ENCODE data around the gene PHF13. TPM values are rescaled to one million over a fixed set of nuclear protein-coding genes. Genes with fewer than 3 reads are reported as not detected.

The PHF13 gene
- 10 to 100 TPM in 11 of 12 donors, not detected in 1; 15.1 to 34.6 (median 18.7) TPM for polyA plus RNA-seq (ENCODE audit: insufficient read length in 12 of 12)
- long read RNA-seq, donor 1, transcript PHF13-201 (4 exons, 3,681 nt): major isoform, 5 of 5 reads
- long read RNA-seq, donor 1, partial matches to known transcripts: 0 of 5 reads
- long read RNA-seq, donor 1, other reads (novel, unspliced or antisense): 0 of 5 reads
- long read RNA-seq, donor 2, transcript PHF13-201 (4 exons, 3,681 nt): major isoform, 6 of 16 reads
- long read RNA-seq, donor 2, partial matches to known transcripts: 10 of 16 reads
- long read RNA-seq, donor 2, other reads (novel, unspliced or antisense): 0 of 16 reads
- long read RNA-seq, donor 3, partial matches to known transcripts: 0 of 3 reads
- long read RNA-seq, donor 3, other reads (novel, unspliced or antisense): 0 of 3 reads
- long read RNA-seq, donor 4, partial matches to known transcripts: 0 of 2 reads
- long read RNA-seq, donor 4, other reads (novel, unspliced or antisense): 0 of 2 reads
- long read RNA-seq, donor 5, partial matches to known transcripts: 0 of 2 reads
- long read RNA-seq, donor 5, other reads (novel, unspliced or antisense): 0 of 2 reads
- long read RNA-seq, donor 6, partial matches to known transcripts: 0 of 1 reads
- long read RNA-seq, donor 6, other reads (novel, unspliced or antisense): 0 of 1 reads
- long read RNA-seq, donor 7, partial matches to known transcripts: 0 of 4 reads
- long read RNA-seq, donor 7, other reads (novel, unspliced or antisense): 0 of 4 reads
- long read RNA-seq, donor 8, transcript PHF13-201 (4 exons, 3,681 nt): major isoform, 5 of 5 reads
- long read RNA-seq, donor 8, partial matches to known transcripts: 0 of 5 reads
- long read RNA-seq, donor 8, other reads (novel, unspliced or antisense): 0 of 5 reads
- long read RNA-seq, donor 9, partial matches to known transcripts: 0 of 1 reads
- long read RNA-seq, donor 9, other reads (novel, unspliced or antisense): 0 of 1 reads
- long read RNA-seq, donor 10, transcript PHF13-201 (4 exons, 3,681 nt): major isoform, 5 of 5 reads
- long read RNA-seq, donor 10, partial matches to known transcripts: 0 of 5 reads
- long read RNA-seq, donor 10, other reads (novel, unspliced or antisense): 0 of 5 reads
- long read RNA-seq, donor 11, transcript PHF13-201 (4 exons, 3,681 nt): major isoform, 5 of 10 reads
- long read RNA-seq, donor 11, partial matches to known transcripts: 5 of 10 reads
- long read RNA-seq, donor 11, other reads (novel, unspliced or antisense): 0 of 10 reads

DNA sequence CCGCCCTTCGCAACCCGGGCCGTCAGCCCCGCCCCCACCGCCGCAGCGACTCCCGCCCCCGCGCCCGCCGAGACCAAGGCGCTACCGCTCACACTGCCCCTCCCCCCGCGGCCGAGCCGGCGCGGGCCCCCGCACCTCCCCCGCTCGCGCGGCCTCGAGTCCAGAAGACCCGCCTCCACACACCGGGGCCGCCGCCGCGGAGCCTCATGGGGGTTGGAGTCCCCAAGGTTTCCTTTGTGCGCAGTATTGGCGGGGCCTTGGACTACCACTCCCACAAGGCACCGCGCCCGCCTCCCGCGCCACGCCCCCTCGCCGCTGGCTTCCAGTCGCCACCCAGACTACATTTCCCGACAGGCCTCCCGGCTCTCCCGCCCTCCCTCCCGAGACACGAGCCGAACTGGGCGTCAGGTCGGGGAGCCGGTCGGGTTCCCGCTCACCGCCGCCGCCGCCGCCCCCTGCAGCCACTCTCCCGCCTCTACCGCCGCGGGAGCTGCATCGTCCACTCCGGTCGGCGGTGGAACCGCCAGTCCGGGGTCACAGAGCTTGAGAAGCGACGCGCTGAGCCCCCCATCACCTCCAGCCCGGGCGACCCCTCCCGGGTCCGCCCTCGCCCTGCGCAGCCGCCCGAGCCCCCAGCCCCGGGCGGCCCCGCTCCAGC is at the start of gene PHF13:
Gene PHF13 (plus strand): TSS at position 371 of the 658 bp plus-strand sequence. CDS start 336 bp downstream, outside the sequence.
- peak; percentile 99 for DNase-seq

DNA sequence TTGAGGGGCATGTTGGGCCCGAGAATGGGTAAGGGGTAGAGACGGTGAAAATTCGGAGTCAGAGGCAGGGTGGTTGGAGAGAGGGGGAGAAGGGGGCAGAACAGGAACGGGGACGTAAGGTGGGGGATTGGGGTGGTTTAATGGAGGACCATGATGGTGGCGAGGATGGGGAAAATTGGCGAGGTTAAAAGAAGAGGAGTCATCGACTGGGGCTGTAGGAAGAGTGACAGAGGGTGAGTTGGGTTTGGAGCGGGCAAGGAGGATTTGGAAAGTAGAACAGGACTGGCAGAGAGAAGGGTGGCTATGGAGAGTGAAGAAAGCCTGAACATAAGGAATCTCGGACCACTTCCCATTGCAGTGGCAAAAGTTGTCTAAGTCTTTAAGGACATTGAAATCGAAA is 44.5 kb upstream of the PHF13 start:
- no peak for DNase-seq

DNA sequence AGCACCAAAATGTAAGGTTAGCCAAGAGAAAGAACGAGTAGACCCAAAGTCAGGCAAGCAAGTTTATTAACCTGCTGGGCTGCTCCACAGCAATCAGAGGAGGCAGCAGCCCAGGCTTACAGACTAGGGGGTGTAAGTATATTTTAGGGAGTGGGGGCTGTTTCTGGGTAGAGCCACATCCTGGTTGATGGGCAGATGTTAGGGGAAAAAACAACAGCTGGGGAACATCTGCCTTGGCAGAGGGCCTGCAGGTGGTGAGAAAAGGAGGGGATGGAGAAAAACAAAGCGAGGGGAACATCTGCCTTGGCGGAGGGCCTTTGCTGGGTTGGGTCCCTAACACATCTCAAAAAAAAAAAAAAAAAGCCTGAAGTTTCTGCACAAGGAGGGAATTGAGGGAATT is 43.4 kb upstream of the PHF13 start:
- DNase-seq: no peak

DNA sequence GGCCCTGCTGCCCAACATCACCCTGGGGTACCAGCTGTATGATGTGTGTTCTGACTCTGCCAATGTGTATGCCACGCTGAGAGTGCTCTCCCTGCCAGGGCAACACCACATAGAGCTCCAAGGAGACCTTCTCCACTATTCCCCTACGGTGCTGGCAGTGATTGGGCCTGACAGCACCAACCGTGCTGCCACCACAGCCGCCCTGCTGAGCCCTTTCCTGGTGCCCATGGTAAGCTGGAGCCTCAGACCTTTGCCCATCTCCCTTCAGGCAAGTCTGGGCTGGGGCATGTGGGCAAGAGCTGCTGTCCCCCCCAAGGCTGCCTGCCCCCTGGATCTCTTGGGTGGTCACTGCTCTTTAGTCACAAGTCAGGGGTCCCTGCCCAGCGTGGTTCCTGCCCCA is 42.5 kb upstream of the PHF13 start:
- DNase-seq: no peak

DNA sequence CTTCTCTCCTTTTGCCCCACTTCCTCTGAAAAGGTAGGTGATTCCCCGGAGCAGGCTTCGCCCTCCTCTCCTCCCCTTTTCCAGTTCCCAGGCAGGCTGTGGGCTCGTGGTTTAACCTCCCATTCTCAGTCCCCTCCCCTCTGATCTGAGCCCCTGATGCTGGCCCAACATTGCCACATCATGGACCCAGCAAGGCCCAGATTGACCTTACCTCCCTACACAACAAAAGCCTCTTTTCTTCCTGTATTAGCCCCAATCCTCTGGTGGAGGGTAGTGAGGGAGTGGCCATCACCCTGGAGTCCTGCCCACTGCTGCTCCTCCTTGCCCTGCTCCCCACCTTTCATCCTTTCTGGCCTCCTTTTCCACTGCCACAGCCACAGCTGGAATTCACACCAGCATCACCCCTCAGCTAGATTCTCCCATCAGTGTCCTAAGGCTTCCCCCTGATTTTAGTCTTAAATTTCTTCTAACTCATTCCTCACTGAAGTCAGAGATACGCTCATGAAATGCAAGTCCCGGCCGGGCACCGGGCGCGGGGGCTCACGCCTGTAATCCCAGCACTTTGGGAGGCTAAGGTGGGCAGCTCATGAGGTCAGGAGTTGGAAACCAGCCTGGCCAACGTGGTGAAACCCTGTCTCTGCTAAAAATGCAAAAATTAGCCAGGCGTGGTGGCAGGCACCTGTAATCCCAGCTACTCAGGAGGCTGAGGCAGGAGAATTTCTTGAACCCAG is 40.7 kb upstream of the PHF13 start:
- no peak for DNase-seq

DNA sequence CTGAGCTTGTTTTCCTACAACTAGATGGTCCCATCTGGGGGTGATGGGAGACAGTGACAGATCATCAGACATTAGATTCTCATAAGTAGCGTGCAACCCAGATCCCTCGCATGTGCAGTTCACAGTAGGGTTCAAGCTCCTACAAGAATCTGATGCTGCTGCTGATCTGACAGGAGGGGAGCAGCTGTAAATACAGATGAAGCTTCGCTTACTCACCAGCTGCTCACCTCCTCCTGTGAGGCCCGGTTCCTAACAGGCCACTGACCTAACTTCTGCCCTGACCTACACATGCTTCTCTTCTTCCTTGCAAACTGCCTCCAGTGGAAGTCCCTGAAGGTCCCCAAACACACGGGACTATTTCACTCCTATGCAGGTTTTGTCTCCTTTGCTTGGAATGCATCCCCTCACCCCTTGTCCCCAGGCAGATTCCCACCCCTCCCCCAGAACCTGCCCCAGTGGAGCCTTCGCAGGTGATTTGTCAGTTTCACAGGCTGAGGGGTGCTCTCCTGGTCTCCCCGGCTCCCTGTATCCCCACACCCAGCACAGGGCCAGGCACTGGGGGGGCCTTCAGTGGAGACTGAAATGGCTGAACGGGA is 39.4 kb upstream of the PHF13 start:
- DNase-seq: no peak

DNA sequence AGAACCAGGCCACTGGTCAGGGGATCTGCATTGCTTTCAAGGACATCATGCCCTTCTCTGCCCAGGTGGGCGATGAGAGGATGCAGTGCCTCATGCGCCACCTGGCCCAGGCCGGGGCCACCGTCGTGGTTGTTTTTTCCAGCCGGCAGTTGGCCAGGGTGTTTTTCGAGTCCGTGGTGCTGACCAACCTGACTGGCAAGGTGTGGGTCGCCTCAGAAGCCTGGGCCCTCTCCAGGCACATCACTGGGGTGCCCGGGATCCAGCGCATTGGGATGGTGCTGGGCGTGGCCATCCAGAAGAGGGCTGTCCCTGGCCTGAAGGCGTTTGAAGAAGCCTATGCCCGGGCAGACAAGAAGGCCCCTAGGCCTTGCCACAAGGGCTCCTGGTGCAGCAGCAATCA is 38.7 kb upstream of the PHF13 start:
- no peak for DNase-seq

DNA sequence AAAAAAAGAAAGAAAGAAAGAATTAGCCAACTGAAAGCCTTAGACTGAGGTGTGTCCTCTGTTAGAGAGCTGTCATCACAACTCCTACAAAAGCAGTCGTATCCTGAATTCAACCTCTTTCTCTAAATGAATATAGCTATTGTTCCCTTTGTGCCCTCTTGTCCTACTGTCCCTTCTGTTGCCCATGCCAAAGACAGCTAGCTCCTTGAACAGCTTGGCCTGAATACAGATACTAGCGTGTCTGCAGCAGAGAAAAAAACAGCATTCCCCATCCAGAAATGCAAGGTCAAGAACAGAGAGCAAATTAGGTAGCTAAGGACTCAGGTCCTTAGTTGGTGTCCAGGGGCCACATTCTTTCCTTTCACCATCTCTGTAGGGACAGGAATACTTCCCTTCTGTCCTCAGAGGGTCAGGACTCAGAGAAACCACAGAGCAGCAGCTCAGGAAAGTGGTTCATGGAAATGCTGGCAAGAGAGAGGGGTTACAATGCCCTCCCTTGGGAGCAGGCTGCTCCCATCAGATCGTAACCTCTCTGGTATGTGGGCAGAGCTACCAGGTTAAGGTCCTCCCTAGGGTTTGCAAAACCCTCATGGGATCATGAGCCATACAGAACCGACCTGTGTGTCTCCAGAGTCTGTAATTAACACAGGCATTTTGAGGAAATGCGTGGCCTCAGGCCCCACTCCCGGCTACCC is 35.6 kb upstream of the PHF13 start:
- no peak for DNase-seq

DNA sequence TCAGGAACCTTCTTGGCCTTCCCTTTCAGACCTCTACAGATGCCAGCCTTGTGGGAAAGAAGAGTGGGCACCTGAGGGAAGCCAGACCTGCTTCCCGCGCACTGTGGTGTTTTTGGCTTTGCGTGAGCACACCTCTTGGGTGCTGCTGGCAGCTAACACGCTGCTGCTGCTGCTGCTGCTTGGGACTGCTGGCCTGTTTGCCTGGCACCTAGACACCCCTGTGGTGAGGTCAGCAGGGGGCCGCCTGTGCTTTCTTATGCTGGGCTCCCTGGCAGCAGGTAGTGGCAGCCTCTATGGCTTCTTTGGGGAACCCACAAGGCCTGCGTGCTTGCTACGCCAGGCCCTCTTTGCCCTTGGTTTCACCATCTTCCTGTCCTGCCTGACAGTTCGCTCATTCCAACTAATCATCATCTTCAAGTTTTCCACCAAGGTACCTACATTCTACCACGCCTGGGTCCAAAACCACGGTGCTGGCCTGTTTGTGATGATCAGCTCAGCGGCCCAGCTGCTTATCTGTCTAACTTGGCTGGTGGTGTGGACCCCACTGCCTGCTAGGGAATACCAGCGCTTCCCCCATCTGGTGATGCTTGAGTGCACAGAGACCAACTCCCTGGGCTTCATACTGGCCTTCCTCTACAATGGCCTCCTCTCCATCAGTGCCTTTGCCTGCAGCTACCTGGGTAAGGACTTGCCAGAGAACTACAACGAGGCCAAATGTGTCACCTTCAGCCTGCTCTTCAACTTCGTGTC is 34.7 kb upstream of the PHF13 start:
- DNase-seq: no peak

DNA sequence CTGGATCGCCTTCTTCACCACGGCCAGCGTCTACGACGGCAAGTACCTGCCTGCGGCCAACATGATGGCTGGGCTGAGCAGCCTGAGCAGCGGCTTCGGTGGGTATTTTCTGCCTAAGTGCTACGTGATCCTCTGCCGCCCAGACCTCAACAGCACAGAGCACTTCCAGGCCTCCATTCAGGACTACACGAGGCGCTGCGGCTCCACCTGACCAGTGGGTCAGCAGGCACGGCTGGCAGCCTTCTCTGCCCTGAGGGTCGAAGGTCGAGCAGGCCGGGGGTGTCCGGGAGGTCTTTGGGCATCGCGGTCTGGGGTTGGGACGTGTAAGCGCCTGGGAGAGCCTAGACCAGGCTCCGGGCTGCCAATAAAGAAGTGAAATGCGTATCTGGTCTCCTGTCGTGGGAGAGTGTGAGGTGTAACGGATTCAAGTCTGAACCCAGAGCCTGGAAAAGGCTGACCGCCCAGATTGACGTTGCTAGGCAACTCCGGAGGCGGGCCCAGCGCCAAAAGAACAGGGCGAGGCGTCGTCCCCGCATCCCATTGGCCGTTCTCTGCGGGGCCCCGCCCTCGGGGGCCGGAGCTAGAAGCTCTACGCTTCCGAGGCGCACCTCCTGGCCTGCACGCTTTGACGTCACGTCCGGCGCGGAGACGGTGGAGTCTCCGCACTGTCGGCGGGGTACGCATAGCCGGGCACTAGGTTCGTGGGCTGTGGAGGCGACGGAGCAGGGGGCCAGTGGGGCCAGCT is 34.0 kb upstream of the PHF13 start, which contains the start of gene ZBTB48:
Gene ZBTB48 (plus strand): TSS at position 621 of the 745 bp plus-strand sequence. CDS start 616 bp downstream, outside the sequence.
- DNase-seq: peak; percentile 99

DNA sequence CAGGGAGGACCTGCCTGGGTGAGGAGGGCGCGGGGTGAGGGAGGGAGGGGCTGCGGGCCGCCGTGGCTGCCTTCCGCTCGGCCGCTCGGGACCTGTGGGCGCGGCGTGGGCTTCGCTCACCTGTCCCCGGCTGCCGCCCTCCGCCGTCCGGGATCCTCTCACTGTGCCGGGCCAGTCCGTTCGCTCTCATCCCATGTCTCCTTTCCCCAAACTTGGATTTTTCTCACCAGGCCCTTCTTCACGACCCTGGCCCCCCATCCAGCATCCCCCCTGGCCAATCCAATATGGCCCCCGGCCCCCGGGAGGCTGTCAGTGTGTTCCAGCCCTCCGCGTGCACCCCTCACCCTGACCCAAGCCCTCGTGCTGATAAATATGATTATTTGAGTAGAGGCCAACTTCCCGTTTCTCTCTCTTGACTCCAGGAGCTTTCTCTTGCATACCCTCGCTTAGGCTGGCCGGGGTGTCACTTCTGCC is 33.4 kb upstream of the PHF13 start:
- no peak for DNase-seq

DNA sequence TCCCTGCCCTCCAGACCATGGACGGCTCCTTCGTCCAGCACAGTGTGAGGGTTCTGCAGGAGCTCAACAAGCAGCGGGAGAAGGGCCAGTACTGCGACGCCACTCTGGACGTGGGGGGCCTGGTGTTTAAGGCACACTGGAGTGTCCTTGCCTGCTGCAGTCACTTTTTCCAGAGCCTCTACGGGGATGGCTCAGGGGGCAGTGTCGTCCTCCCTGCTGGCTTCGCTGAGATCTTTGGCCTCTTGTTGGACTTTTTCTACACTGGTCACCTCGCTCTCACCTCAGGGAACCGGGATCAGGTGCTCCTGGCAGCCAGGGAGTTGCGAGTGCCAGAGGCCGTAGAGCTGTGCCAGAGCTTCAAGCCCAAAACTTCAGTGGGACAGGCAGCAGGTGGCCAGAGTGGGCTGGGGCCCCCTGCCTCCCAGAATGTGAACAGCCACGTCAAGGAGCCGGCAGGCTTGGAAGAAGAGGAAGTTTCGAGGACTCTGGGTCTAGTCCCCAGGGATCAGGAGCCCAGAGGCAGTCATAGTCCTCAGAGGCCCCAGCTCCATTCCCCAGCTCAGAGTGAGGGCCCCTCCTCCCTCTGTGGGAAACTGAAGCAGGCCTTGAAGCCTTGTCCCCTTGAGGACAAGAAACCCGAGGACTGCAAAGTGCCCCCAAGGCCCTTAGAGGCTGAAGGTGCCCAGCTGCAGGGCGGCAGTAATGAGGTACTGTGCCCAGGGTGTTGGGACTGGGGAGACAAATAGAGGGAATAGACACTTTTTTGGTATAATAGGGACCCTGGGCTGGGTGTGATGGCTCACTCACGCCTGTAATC is 32.7 kb upstream of the PHF13 start:
- no peak for DNase-seq

DNA sequence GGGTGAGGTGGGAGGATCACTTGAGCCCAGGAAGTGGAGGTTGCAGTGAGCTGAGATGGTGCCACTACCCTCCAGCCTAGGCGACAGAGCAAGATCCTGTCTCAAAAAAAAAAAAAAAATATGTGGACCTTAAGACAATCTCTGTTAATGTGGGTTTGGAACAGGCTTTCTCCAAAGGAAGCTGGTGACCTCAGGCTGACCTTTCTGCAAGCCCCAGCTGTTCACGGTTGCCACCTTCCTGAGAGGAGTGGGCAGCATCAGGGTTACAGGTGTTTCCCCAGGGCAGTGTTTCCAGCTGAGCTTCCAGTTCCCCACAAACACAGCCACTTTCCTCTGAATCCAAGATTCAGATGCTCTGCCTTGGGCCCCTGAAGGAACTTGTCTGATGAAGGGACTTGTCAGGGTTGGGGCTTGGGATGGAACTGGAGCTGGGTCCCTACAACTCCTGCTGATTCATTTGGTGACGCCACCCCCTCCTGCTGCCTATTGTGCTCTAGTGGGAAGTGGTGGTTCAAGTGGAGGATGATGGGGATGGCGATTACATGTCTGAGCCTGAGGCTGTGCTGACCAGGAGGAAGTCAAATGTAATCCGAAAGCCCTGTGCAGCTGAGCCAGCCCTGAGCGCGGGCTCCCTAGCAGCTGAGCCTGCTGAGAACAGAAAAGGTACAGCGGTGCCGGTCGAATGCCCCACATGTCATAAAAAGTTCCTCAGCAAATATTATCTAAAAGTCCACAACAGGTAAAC is 31.8 kb upstream of the PHF13 start:
- DNase-seq: no peak

DNA sequence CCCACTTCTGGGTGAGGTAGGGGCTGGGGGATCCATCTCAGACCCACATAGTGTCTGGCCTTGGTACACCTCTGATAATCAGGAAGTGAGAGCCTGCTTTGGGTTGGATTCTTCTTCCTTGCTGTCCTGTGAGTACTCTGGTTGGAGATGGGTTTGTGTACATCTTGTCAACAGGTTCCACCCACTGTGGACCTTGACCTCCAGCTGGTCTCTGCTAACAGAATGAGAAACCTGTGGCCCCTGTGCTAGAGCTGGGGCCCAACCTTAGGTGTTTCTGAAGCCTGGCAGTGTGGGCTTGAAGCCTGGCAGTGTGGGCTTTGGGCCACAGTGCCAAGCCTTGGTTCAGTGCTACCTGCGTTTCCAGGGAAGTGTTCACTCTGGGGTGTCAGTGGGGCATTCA is 31.2 kb upstream of the PHF13 start:
- DNase-seq: no peak

DNA sequence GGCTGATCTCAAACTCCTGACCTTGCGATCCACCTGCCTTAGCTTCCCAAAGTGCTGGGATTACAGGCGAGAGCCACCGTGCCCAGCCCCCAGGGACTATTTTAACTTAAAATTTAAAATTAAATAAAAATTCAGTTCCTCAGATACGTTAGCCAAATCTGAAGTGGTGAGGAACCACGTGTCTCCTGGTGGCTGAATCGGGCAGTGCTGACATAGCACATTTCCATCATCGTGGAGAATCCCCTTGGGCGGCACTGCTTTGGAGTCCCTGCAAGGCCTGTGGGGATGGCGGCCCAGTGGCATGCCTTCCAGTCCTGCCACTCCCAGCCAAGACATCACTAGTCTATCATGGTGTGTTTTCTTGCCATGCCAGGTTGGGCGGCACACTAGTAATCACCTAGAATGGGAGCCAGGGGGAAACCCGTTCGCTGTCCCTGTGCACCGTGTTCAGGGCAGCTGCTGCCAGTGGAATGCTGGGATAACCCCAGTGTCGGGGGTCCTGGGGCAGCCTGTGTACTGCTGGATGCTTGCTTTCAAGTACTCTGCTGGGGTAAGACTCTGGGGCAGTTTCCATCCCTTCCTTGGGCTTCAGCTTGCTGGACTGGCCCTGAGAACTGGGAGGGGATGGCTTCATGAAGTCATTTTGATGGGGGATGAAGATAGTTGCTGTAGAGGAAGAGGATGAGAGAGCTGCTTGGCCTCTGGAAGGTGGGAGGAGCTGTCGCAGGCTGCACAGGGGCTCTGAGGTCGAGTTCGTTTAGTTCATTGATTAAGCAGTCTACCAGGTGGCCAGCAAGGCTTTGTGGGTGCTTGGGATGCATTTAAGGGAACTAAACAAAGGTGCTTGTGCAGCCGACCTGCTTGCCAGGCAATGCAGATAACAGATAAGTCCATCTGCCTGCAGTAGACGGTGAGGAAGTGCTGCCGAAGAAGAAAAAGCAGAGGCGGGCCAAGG is 29.1 kb upstream of the PHF13 start:
- DNase-seq: no peak

Data from muscle of arm (tissue), 14 donors.